ENCODE measurements around the gene MEGF6. TPM values are rescaled to one million over a fixed set of nuclear protein-coding genes. Genes with fewer than 3 reads are reported as not detected.
A peak's percentile ranks its signal among the peaks of the same experiment; 100 is the strongest.

MEGF6 gene
- total and polyA plus RNA-seq, 12 donors = 0.15 to 29.2 (median 8.2) TPM

DNA sequence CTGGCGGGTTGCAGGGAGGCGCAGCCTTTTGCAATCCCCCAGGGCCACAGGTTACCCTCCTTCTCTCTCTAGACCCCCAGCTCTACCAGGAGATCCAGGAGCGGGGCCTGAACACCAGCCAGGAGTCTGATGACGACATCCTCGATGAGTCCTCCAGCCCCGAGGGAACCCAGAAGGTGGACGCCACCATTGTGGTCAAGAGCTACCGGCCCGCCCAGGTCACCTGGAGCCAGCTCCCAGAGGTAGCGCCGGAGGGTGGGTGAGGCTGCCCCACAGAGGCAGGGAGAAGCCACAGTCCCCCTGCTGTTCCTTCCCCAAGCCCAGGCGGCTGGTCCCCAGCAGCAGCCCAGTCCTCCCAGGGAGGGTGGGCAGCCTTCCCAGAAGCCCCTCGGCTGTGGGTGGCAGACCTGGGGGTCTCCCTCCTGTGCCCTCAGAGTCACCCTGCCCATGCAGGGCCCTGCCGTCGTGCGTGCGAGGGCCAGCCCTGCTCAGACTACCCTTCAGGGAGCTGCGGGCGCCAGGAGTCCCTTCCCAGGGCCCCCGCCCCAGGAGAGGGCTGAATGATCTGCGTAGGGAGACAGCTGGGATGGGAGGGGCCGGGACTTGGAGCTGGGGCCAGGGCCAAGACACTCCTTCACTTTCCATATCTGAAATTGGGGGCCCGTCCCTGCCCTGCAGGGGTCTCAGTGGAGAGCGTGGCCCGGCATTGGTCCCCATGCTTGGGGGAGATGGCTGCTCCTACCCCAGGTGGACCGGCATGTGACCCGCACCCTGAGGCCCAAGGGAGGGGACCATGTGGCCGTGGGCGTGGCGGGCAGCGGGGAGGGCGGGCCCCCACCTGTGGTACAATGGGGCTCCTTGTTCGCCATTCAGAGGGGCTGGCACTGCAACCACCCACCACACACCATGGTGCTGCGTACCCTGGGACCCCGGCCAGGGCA is 143.9 kb downstream of the MEGF6 start:
- no peak overlapping the region for H3K27ac ChIP-seq
- no peak for TF ChIP-seq POLR2A (IDR thresholded peaks at IDR 0.05)
- no peak for TF ChIP-seq CTCF (IDR thresholded peaks at IDR 0.05)
- DNase-seq = peak in 1 of 7 donors; percentile 13
- H3K4me3 ChIP-seq = no peak overlapping the region
- intact Hi-C loops (cut with DNase I) = no loop called here
- no peaks in the 10 kb centered on the region for H3K36me3 ChIP-seq (replicated peaks in 1 of 2)
- H3K9me3 ChIP-seq (replicated peaks in 1 of 3) = no peaks in the 10 kb centered on the region
- H3K4me1 ChIP-seq (replicated peaks in 1 of 2) = no peaks in the 10 kb centered on the region
- H3K27me3 ChIP-seq = no peaks in the 10 kb centered on the region
- 76 to 85% (median 83%) methylated on average over 5 to 35 of the region's 35 CpGs for WGBS, 4 donors

GRCh38 chr1:3466366-3467075 is 144.8 kb downstream of the MEGF6 start:
- TF ChIP-seq CTCF (IDR thresholded peaks at IDR 0.05) = no peak
- TF ChIP-seq POLR2A (IDR thresholded peaks at IDR 0.05) = no peak
- 85 to 90% (median 88%) methylated on average over 9 to 16 of the region's 16 CpGs for WGBS, 4 donors
- Histone ChIP-seq H3K9me3 (replicated peaks in 1 of 3) (no peaks in the 10 kb centered on the region), H3K4me1 (replicated peaks in 1 of 2) (no peaks in the 10 kb centered on the region), H3K27ac (no peak overlapping the region), H3K36me3 (replicated peaks in 1 of 2) (no peaks in the 10 kb centered on the region), H3K27me3 (no peaks in the 10 kb centered on the region), H3K4me3 (no peak overlapping the region)
- intact Hi-C loops (cut with DNase I) = no loop called here
- DNase-seq = peak in 1 of 7 donors; percentile 10

DNA sequence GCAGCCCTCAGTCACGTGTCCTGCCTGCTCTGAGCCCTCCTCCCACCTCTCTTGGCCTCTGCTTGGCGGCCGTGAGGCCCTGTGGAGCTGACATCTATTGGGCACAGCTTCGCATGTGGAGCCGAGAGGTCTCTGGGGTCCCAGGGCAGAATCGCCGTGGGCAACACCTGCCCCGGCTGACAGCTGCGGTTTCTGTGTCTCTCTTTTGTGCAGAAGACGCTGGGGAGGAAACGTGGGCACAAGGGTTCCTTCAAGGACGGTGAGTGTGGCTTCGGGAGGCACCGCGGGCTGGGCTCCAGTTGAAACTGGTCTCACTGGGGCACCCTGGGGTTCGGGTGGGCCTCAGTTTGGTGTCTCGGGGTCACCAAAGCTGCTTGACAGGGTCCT is 145.4 kb downstream of the MEGF6 start:
- no peak for DNase-seq
- no peak overlapping the region for H3K27ac ChIP-seq
- no peaks in the 10 kb centered on the region for H3K27me3 ChIP-seq
- no peaks in the 10 kb centered on the region for H3K9me3 ChIP-seq (replicated peaks in 1 of 3)
- no peaks in the 10 kb centered on the region for H3K4me1 ChIP-seq (replicated peaks in 1 of 2)
- H3K36me3 ChIP-seq (replicated peaks in 1 of 2) = no peaks in the 10 kb centered on the region
- no peak for TF ChIP-seq POLR2A (IDR thresholded peaks at IDR 0.05)
- no peak for TF ChIP-seq CTCF (IDR thresholded peaks at IDR 0.05)
- H3K4me3 ChIP-seq = no peak overlapping the region
- intact Hi-C loops (cut with DNase I) = no loop called here
- WGBS, 4 donors = 77 to 90% (median 80%) methylated on average over 14 to 17 of the region's 17 CpGs

All from adrenal gland (tissue), 12 donors.